AG10803 (cell line): ENCODE measurements around the gene BDKRB2.

Experiments used
- DNase-seq: peaks from one replicate; pipeline ENCODE4 v3.0.0; 2010; ENCODE audit warnings: low read depth
- H3K4me3 ChIP-seq: 2 replicates; pipeline ENCODE4 v1.5.1; 2011; ENCODE audit warnings: mild to moderate bottlenecking, low read length, control low read depth
- TF ChIP-seq, protein P1 (sequence below): conservative IDR thresholded peaks from 2 replicates; pipeline ENCODE4 v1.5.1; 2011; ENCODE audit warnings: mild to moderate bottlenecking, low read length, control low read depth, inconsistent platforms

Gene BDKRB2

DNA sequence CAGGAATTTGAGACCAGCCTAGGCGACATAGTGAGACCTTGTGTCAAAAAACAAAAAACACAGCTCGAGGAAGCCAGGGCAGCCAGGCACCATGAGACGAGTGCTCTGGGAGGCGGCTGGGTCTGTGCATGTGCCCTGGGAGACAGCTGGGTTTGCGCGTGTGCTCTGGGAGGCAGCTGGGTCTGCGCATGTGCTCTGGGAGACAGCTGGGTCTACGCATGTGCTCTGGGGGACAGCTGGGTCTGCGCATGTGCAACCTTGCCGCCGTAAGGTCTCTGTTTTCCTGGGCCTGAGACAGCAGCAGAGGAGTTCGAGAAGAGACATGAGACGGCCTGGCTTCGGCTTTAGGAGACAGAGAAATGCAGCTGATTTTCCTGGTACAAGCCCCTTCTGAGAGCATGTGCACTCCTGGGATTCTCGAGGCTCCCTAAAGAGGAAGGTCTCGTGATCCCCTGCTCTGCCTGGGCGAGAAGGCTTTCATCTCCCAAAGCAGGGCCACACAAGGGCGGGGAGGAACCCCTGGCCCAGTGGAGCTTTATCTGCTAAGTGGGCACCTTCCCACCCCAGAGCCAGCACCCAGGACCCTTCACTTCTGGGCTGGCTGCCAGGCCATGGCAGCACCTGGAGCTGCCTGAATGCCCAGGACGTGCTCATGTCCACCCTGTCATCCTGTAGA is 47.8 kb downstream of the BDKRB2 start:
- peak; percentile 68 for DNase-seq
- TF ChIP-seq, protein P1, sequence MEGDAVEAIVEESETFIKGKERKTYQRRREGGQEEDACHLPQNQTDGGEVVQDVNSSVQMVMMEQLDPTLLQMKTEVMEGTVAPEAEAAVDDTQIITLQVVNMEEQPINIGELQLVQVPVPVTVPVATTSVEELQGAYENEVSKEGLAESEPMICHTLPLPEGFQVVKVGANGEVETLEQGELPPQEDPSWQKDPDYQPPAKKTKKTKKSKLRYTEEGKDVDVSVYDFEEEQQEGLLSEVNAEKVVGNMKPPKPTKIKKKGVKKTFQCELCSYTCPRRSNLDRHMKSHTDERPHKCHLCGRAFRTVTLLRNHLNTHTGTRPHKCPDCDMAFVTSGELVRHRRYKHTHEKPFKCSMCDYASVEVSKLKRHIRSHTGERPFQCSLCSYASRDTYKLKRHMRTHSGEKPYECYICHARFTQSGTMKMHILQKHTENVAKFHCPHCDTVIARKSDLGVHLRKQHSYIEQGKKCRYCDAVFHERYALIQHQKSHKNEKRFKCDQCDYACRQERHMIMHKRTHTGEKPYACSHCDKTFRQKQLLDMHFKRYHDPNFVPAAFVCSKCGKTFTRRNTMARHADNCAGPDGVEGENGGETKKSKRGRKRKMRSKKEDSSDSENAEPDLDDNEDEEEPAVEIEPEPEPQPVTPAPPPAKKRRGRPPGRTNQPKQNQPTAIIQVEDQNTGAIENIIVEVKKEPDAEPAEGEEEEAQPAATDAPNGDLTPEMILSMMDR = no peak
- H3K4me3 ChIP-seq = peak overlapping the region; percentile 41

DNA sequence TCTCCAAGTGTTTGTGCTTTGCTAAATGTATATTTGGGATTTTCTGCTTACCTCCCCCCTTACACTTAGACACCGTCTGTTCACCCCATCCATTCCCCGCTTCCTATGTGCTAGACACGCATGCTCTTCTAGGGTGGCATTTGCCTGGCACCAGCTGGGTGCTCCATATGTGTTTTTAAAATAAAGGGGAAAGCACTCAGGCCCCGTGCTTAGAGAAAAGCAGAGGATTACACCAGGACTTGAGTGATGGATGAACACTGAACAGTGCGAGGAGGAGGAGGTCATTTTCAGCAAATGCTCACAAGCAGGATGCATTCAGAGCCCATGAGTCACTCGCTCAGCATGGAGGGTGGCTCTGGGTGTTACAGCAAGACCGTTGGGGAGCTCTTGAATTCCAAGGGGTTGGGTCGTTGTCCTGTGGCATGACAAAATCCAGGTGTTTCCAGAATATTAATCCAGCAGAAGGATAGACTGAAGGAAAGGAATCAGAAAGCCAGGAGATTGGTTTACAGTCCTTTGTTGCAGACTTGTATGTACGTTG is 48.4 kb downstream of the BDKRB2 start:
- DNase-seq = peak; percentile 93
- TF ChIP-seq, protein P1 = no peak
- H3K4me3 ChIP-seq = peak overlapping the region; percentile 41

DNA sequence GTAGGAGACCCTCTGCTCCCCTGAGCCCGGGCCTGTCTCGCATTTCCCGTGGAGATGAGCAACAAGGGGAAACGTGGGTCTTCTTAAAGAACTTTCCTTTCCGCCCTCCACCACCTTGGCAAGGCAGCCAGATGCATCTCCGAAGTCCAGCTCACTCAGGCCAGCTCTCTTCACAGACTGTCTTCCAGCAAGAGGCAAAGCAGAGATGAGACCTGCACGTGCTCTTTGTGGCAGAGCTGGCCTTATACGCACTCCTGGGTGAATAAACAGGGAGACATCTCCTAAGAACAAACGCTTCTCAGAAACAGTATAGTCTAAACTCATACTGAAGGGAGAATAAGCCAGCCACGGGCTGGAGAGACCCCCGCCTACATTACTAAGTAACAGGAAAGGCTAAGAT is 50.0 kb downstream of the BDKRB2 start:
- TF ChIP-seq, protein P1 = no peak
- DNase-seq = no peak

DNA sequence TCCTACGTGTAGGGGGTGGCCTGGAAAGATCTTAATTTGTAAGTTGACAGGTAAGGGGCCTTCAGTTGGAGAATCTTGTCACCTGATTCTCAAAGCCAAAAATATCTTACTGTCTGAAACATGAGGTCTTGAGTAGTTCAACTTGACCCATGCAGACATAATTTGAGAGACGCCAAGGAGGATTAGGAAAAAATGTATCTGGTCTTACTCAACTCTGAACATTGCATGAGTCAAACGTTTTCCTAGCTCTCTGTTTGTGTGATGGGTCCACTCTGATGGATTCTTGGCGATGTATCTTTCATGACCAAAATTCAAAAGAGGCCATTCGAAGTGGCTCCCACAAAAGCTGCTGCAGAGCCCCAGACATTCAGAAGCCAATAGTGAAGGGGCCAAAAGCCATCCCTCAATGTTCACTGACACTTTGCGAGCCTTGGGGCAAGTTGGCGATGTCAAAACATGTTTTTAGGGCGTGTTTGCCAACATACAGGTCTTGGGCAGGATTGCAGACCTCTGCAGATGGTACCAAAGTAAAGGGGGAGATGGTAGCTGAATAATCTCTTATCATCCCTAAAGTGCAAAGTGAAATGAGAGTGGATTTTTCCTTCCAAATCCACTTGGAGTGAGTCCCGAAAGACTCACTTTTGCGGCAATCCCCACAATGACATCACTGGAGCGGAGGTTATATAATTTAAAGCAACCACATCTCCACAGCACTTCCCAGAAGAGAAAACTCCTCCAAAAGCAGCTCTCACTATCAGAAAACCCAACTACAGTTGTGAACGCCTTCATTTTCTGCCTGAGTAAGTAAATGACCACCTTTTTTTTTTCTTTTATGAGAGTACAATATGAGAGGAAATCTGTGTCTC is 51.1 kb downstream of the BDKRB2 start, which contains the start of gene BDKRB1:
Gene BDKRB1 (plus strand): TSS at position 710 of the 866 bp plus-strand sequence. CDS start 7,473 bp downstream, outside the sequence.
- H3K4me3 ChIP-seq = peak within 1 kb of the TSS; percentile 3
- peak; percentile 90 for DNase-seq
- TF ChIP-seq, protein P1 = no peak

More for the DNA sequence above, 50.0 kb downstream of the BDKRB2 start:
- H3K4me3 ChIP-seq = no peak overlapping the region

DNA sequence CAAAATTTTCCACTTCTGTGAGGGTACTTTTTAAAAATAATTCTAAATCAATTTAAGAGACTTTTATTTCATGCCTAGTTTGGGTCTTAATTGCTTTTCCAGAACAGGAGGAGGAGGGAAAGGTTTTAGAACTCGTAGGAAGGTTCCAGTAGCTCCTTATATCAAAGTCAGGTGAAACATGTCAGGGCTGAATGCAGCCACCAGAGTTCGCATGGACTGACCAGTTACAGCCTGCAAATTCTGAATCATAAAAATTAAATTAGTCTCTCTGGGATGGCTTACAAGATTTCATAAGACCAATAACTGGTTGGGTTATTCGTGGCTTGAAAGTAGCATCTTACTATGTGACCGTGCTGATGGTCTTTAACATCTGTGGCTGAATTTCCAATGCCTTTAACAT is 51.8 kb downstream of the BDKRB2 start:
- peak; percentile 70 for DNase-seq
- peak overlapping the region; percentile 3 for H3K4me3 ChIP-seq
- TF ChIP-seq, protein P1 = peak; percentile 51

DNA sequence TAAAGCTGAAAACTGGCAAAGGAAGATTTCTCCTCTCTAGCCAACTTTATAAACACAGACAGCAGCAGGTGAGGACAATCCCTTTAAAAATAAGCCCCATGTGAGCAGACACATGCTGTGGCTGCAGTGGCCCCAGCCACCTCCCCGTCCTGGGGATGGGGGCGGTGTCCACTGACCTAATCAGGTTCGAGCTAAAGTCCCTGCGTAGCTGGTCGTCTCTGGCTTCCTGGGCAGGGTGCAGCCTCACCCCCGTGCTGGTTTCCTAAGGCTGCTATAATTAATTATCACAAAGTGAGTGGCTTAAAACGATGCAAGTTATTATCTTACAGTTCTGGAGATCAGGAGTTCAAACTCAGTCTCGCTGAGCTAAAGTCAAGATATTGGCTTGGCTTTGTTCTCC is 52.4 kb downstream of the BDKRB2 start:
- TF ChIP-seq, protein P1 = no peak
- DNase-seq = no peak
- H3K4me3 ChIP-seq = peak overlapping the region; percentile 3
